Measurements from ENCODE around the gene SCARF2. TPM values are rescaled to one million over a fixed set of nuclear protein-coding genes. Genes with fewer than 3 reads are reported as not detected.
A peak's percentile ranks its signal among the peaks of the same experiment; 100 is the strongest.

The SCARF2 gene
- total and polyA plus RNA-seq, 2 of the 13 experiments (the other 11 are each of a cell fraction or from before 2014, with no cell fraction given): 3.3 to 6.2 TPM

DNA sequence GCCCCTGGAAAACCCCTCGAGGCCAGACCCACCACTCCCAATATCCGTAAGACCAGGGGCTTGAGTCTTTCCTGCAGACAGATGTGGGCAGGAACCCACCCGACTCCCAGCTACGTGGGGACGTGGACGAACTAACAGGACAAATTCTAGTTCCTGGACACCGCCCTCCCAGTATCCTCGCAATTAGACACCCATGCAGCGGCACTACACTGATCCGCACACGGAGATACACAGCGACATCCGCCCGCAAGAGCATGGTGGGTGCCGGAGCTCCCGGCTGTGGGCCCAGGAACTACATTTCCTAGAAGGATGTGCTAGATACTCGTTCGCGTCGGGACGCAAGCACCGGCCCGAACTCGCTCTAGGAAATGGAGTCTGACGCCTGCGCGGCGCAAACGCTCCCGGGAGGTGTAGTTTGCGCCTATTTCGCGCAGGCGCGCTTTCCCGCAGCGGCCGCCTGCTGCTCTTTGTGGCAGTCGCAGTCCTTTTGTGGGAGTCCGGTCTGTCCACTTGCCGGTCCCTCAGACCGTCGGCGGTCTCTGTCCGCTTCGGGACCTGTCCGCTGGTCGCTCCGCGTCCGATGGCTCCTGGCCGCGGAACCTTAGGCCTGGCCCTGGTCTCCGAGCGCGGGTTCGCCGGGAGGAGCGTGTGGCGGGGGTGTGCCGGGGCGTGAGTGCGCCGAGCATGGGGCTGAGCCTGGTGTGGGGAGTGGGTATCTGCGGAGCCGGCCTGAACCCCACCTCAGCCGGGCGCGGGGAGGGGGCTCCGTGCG lies 43.7 kb downstream of the SCARF2 start, which contains the start of gene ZNF74 (continued):
- TF ChIP-seq ZNF296 (CRISPR knock-in tag; conservative IDR thresholded peaks at IDR 0.05) (peak; percentile 74; the same call in 1 of the 2 replicates), FOXK2 (IDR thresholded peaks at IDR 0.05) (no peak), ZNF550 (CRISPR knock-in tag; IDR thresholded peaks at IDR 0.05; ENCODE audit: borderline replicate concordance) (no peak), ZSCAN22 (CRISPR knock-in tag; IDR thresholded peaks at IDR 0.05) (no peak), YEATS2 (CRISPR knock-in tag; IDR thresholded peaks at IDR 0.05; ENCODE audit: borderline replicate concordance) (peak; percentile 68; the same call in 1 of the 2 replicates), MTF1 (CRISPR knock-in tag; IDR thresholded peaks at IDR 0.05) (no peak), ATM (IDR thresholded peaks at IDR 0.05; ENCODE audit: borderline replicate concordance) (no peak), ZKSCAN5 (CRISPR knock-in tag; IDR thresholded peaks at IDR 0.05) (no peak), ZKSCAN1 (IDR thresholded peaks at IDR 0.05; ENCODE audit: low read length) (no peak), ELF3 (CRISPR knock-in tag; IDR thresholded peaks at IDR 0.05) (peak; percentile 57; the same call in 1 of the 2 replicates), ZNF451 (CRISPR knock-in tag; IDR thresholded peaks at IDR 0.05) (0 out of 2 replicates have a peak, but pooled peaks have one; percentile 24), GPN1 (CRISPR knock-in tag; IDR thresholded peaks at IDR 0.05; ENCODE audit: borderline replicate concordance) (no peak), ZNF160 (CRISPR knock-in tag; IDR thresholded peaks at IDR 0.05) (no peak), TCF7 (IDR thresholded peaks at IDR 0.05; ENCODE audit: low read depth) (no peak), POLR2AphosphoS2 (IDR thresholded peaks at IDR 0.05; ENCODE audit: low read depth, low read length) (no peak), HNRNPLL (IDR thresholded peaks at IDR 0.05; ENCODE audit: low read depth, low read length, poor library complexity, severe bottlenecking) (peak; percentile 93), CAMTA2 (CRISPR knock-in tag; IDR thresholded peaks at IDR 0.05; ENCODE audit: borderline replicate concordance) (no peak; the same call in 1 of the 2 replicates), ZNF562 (CRISPR knock-in tag; IDR thresholded peaks at IDR 0.05; ENCODE audit: borderline replicate concordance) (no peak)
- TF ChIP-seq, protein P1, sequence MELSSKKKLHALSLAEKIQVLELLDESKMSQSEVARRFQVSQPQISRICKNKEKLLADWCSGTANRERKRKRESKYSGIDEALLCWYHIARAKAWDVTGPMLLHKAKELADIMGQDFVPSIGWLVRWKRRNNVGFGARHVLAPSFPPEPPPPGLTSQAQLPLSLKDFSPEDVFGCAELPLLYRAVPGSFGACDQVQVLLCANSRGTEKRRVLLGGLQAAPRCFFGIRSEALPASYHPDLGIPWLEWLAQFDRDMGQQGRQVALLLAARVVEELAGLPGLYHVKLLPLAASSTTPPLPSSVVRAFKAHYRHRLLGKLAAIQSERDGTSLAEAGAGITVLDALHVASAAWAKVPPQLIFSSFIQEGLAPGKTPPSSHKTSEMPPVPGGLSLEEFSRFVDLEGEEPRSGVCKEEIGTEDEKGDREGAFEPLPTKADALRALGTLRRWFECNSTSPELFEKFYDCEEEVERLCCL (CRISPR knock-in tag; IDR thresholded peaks at IDR 0.05; ENCODE audit: borderline replicate concordance): peak; percentile 47; the same call in 1 of the 2 replicates
- TF ChIP-seq, protein P2, sequence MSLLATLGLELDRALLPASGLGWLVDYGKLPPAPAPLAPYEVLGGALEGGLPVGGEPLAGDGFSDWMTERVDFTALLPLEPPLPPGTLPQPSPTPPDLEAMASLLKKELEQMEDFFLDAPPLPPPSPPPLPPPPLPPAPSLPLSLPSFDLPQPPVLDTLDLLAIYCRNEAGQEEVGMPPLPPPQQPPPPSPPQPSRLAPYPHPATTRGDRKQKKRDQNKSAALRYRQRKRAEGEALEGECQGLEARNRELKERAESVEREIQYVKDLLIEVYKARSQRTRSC (CRISPR knock-in tag; IDR thresholded peaks at IDR 0.05; ENCODE audit: low read depth): 0 out of 2 replicates have a peak, but pooled peaks have one; percentile 27
- TF ChIP-seq, protein P3, sequence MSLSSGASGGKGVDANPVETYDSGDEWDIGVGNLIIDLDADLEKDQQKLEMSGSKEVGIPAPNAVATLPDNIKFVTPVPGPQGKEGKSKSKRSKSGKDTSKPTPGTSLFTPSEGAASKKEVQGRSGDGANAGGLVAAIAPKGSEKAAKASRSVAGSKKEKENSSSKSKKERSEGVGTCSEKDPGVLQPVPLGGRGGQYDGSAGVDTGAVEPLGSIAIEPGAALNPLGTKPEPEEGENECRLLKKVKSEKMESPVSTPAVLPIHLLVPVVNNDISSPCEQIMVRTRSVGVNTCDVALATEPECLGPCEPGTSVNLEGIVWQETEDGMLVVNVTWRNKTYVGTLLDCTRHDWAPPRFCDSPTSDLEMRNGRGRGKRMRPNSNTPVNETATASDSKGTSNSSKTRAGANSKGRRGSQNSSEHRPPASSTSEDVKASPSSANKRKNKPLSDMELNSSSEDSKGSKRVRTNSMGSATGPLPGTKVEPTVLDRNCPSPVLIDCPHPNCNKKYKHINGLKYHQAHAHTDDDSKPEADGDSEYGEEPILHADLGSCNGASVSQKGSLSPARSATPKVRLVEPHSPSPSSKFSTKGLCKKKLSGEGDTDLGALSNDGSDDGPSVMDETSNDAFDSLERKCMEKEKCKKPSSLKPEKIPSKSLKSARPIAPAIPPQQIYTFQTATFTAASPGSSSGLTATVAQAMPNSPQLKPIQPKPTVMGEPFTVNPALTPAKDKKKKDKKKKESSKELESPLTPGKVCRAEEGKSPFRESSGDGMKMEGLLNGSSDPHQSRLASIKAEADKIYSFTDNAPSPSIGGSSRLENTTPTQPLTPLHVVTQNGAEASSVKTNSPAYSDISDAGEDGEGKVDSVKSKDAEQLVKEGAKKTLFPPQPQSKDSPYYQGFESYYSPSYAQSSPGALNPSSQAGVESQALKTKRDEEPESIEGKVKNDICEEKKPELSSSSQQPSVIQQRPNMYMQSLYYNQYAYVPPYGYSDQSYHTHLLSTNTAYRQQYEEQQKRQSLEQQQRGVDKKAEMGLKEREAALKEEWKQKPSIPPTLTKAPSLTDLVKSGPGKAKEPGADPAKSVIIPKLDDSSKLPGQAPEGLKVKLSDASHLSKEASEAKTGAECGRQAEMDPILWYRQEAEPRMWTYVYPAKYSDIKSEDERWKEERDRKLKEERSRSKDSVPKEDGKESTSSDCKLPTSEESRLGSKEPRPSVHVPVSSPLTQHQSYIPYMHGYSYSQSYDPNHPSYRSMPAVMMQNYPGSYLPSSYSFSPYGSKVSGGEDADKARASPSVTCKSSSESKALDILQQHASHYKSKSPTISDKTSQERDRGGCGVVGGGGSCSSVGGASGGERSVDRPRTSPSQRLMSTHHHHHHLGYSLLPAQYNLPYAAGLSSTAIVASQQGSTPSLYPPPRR (CRISPR knock-in tag; IDR thresholded peaks at IDR 0.05; ENCODE audit: borderline replicate concordance): no peak
- TF ChIP-seq, protein P4, sequence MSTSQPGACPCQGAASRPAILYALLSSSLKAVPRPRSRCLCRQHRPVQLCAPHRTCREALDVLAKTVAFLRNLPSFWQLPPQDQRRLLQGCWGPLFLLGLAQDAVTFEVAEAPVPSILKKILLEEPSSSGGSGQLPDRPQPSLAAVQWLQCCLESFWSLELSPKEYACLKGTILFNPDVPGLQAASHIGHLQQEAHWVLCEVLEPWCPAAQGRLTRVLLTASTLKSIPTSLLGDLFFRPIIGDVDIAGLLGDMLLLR (CRISPR knock-in tag; IDR thresholded peaks at IDR 0.05): no peak; the same call in 1 of the 2 replicates

Measured in HepG2 (cell line).